Adrenal gland (tissue), 5 donors: ENCODE measurements around the gene KRTAP1-1.

Experiments
- POLR2A ChIP-seq, 2 donors: fragments of 450-650 bp; IDR thresholded peaks; one replicate each; pipeline ENCODE4 v1.6.1; 2017; ENCODE audit warnings: antibody characterized with exemption in 2 of 2, mild to moderate bottlenecking in 2 of 2, moderate library complexity in 1 of 2
- TF ChIP-seq, protein P1 (sequence below), 6 experiments: fragments of 450-650 bp in 4 of 6; fragments of 200-600 bp in 2 of 6; sonication (generic) in 1 of 6; IDR thresholded peaks; 1 replicate in 5 of 6; 2 replicates in 1 of 6; pipeline versions ENCODE4 v1.5.1 to v1.8.0; 2016 to 2021; ENCODE audit warnings: antibody characterized with exemption in 6 of 6, mild to moderate bottlenecking in 2 of 6, moderate library complexity in 1 of 6
- donor health status: DM: no; HTN: no; CAD: no.

DNA sequence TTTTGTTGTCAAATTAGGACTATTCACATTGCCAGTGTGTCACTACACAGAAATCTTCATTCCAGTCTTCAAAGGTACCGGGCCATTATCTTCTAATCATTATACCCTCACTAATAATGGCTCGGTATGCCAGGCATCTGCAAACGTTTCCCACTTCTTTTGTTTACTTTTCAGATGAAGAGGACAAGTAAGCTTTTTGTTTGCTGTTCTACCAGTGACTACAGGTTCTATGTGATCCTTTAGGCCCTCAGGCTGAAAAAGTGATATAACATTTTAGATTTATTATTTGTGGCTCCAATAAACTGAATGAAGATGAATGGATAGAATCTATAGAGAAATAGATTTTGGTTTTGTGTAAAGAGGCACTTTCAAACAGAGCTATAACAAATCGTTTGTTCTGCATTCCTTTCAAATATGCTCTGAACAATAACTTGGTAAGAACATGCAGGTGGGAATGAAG, 31.9 kb downstream of the KRTAP1-1 start:
- TF ChIP-seq, protein P1, sequence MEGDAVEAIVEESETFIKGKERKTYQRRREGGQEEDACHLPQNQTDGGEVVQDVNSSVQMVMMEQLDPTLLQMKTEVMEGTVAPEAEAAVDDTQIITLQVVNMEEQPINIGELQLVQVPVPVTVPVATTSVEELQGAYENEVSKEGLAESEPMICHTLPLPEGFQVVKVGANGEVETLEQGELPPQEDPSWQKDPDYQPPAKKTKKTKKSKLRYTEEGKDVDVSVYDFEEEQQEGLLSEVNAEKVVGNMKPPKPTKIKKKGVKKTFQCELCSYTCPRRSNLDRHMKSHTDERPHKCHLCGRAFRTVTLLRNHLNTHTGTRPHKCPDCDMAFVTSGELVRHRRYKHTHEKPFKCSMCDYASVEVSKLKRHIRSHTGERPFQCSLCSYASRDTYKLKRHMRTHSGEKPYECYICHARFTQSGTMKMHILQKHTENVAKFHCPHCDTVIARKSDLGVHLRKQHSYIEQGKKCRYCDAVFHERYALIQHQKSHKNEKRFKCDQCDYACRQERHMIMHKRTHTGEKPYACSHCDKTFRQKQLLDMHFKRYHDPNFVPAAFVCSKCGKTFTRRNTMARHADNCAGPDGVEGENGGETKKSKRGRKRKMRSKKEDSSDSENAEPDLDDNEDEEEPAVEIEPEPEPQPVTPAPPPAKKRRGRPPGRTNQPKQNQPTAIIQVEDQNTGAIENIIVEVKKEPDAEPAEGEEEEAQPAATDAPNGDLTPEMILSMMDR (IDR thresholded peaks at IDR 0.05): no peak
- no peak for TF ChIP-seq POLR2A (IDR thresholded peaks at IDR 0.05)
